Stimulated activated memory B cell treated with anti-CD40 and anti-IgM and Interleukin-4, amounts not matched to agents 10 μg/mL and 1 μg/mL and 100 μg/mL, for 72 hours (primary cell): Measurements from ENCODE around the gene AGBL5.
"Not testable (repeated sequence)": the region's sequence is repeated elsewhere in the genome, so short reads cannot be mapped to it uniquely, and the experiment has no call there.

Experiments
- ATAC-seq: fragments of 150-1000 bp; cut with Tn5 transposase; 2 replicates; pipeline ENCODE4 v1.10.0; 2021
- H3K27ac Mint-ChIP-seq: one replicate; pipeline ENCODE4 v1.8.0; 2022; ENCODE audit warnings: mild to moderate bottlenecking, mixed read lengths
- H3K27me3 Mint-ChIP-seq: one replicate; pipeline ENCODE4 v1.8.0; 2022; ENCODE audit warnings: mixed read lengths
- H3K36me3 Mint-ChIP-seq: one replicate; pipeline ENCODE4 v1.8.0; 2022; ENCODE audit warnings: mixed read lengths
- H3K4me1 Mint-ChIP-seq: one replicate; pipeline ENCODE4 v1.8.0; 2022; ENCODE audit warnings: mixed read lengths
- H3K4me3 Mint-ChIP-seq: one replicate; pipeline ENCODE4 v1.8.0; 2022; ENCODE audit warnings: mild to moderate bottlenecking, moderate library complexity, mixed read lengths
- H3K9me3 Mint-ChIP-seq: one replicate; pipeline ENCODE4 v1.8.0; 2022; ENCODE audit warnings: mixed read lengths

The AGBL5 gene

DNA sequence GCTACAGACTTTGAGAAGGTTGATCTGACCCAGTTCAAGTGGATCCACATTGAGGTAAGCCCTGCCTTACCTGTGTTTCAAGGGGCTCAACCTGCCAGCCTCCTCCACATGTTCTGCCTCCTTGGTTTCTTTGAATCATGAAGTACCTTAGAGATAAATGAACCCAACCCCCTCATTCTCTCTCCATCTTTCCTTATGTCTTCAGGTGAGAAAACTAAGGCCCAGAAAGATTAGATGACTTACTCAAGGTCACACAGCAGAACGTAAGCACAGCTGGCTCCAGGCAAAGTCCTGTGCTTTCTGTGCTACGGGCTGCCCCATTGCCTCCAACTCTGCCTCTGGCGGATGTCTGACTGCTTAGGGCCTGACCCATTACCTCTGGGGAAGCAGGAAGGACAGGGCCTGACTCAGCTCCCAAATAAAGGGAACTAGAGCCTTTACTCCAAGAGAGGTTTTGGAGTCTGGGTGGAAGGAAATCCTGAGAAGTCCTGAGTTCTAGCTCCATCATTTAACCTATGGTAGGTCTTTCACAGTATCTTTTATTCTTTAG lies 45.4 kb downstream of the AGBL5 start:
- Mint-ChIP-seq H3K4me1 (peaks cover 21% of the 10 kb centered on the region), H3K27ac (peak overlapping the region; percentile 46), H3K9me3 (no peaks in the 10 kb centered on the region), H3K36me3 (no peaks in the 10 kb centered on the region), H3K4me3 (no peak overlapping the region), H3K27me3 (no peaks in the 10 kb centered on the region)
- no peak for ATAC-seq

DNA sequence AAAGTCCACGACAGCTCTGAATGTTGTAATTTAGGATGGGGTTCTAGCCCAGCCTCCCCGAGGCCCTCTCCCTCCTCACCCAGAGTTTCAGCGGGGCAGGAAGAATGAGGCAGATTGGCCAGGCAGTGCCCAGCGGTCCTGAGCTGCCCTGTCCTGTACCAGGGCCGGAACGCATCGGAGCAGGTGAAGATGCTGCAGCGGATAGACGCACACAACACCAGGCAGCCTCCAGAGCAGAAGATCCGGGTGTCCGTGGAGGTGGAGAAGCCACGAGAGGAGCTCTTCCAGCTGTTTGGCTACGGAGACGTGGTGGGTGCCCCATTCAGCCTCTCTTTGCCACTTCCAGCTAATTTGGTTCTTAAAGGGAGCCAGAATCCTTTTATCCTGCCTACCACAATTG lies 45.9 kb downstream of the AGBL5 start:
- H3K36me3 Mint-ChIP-seq: no peaks in the 10 kb centered on the region
- peaks cover 21% of the 10 kb centered on the region for H3K4me1 Mint-ChIP-seq
- no peaks in the 10 kb centered on the region for H3K9me3 Mint-ChIP-seq
- ATAC-seq: no peak
- H3K27ac Mint-ChIP-seq: no peak overlapping the region
- H3K4me3 Mint-ChIP-seq: no peak overlapping the region
- H3K27me3 Mint-ChIP-seq: no peaks in the 10 kb centered on the region

DNA sequence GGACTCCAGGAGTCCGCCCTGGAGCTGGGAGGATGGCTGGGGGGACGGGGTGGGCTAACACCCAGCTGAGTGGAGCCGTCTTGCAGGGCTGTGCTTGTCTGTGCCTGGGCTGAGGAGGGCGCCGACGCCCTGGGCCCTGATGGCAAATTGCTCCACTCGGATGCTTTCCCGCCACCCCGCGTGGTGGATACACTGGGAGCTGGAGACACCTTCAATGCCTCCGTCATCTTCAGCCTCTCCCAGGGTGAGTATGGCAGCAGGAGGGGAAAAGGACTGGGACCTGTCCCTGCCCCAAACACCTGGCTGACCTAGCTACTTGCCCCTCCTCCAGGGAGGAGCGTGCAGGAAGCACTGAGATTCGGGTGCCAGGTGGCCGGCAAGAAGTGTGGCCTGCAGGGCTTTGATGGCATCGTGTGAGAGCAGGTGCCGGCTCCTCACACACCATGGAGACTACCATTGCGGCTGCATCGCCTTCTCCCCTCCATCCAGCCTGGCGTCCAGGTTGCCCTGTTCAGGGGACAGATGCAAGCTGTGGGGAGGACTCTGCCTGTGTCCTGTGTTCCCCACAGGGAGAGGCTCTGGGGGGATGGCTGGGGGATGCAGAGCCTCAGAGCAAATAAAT lies 48.0 kb downstream of the AGBL5 start:
- Mint-ChIP-seq H3K9me3 (no peaks in the 10 kb centered on the region), H3K27ac (no peak overlapping the region), H3K36me3 (no peaks in the 10 kb centered on the region), H3K27me3 (peaks cover 8% of the 10 kb centered on the region), H3K4me3 (no peak overlapping the region), H3K4me1 (peaks cover 21% of the 10 kb centered on the region)
- ATAC-seq: no peak

DNA sequence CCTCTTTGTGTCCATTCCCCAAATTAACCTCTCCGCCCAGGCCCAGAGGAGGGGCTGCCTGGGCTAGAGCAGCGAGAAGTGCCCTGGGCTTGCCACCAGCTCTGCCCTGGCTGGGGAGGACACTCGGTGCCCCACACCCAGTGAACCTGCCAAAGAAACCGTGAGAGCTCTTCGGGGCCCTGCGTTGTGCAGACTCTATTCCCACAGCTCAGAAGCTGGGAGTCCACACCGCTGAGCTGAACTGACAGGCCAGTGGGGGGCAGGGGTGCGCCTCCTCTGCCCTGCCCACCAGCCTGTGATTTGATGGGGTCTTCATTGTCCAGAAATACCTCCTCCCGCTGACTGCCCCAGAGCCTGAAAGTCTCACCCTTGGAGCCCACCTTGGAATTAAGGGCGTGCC lies 48.6 kb downstream of the AGBL5 start:
- Mint-ChIP-seq H3K27ac (no peak overlapping the region), H3K4me3 (no peak overlapping the region)
- no peak for ATAC-seq

DNA sequence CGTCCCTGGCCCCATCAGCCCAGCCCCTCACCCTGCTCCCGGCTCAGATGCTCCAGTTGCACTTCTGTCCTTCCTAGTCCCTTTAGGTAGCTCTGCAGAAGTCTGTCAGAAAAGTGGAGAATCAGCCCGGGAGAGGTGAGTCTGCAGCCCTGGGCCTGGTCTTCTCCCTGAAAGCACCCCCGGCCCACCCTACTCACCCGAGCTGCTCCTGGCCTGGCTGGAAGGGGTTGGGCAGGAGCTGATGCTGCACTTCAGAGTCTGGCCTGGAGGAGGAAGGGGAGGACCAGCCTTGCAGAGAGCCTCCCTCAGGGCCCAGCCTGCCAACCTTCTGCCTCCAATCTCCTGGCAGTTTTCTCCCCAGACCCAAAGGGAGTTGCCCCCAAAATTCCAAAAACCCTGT lies 50.9 kb downstream of the AGBL5 start:
- peaks cover 4% of the 10 kb centered on the region for H3K4me1 Mint-ChIP-seq
- no peak overlapping the region for H3K4me3 Mint-ChIP-seq
- peaks cover 20% of the 10 kb centered on the region for H3K27me3 Mint-ChIP-seq
- H3K9me3 Mint-ChIP-seq: no peaks in the 10 kb centered on the region
- no peak for ATAC-seq
- H3K27ac Mint-ChIP-seq: no peak overlapping the region
- no peaks in the 10 kb centered on the region for H3K36me3 Mint-ChIP-seq

More for the DNA sequence above, 48.6 kb downstream of the AGBL5 start:
- H3K36me3 Mint-ChIP-seq: no peaks in the 10 kb centered on the region
- no peaks in the 10 kb centered on the region for H3K9me3 Mint-ChIP-seq
- peaks cover 14% of the 10 kb centered on the region for H3K27me3 Mint-ChIP-seq
- peaks cover 21% of the 10 kb centered on the region for H3K4me1 Mint-ChIP-seq

DNA sequence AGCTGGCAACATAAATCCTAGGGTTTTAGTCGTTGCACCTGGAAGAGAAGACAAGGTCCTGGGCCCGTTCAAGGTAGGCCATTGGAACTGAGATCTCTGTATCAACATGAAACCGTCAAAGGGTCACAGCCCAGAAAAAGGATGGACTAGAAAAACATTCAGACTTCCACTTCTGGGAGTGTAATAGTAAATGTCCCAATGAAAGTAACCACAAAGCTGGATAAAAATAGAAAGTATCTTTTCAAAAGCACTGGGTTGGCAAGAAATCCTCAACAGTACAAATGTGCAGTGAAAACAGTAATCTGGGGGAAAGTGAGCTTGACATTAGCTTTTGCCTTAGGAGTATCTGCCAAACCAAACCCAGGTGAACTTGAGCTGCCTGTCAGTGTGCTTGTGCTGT lies 54.5 kb downstream of the AGBL5 start:
- H3K36me3 Mint-ChIP-seq: no peaks in the 10 kb centered on the region

DNA sequence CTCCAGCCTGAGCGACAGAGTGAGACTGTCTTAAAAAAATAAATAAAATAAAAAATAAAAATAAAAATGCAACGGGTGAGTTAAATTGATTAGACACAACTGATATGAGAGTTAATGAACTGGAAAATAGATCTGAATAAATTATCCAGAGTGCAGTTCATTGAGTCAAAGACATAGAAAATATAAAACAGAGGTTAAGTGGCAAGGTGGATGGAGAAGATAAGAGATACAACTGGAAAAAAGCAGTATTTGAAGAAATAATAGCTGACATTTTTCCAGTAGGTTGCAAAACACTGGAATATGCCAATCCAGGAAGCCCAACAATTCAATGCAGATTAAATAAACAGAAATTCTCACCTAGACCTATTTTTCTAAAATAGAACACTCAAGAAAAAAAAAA lies 56.8 kb downstream of the AGBL5 start:
- Mint-ChIP-seq H3K4me3 (no peak overlapping the region), H3K36me3 (no peaks in the 10 kb centered on the region), H3K4me1 (no peaks in the 10 kb centered on the region), H3K9me3 (no peaks in the 10 kb centered on the region), H3K27me3 (peaks cover 20% of the 10 kb centered on the region), H3K27ac (no peak overlapping the region)
- no peak for ATAC-seq

More for the DNA sequence above, 54.5 kb downstream of the AGBL5 start:
- no peak overlapping the region for H3K27ac Mint-ChIP-seq
- peaks cover 20% of the 10 kb centered on the region for H3K27me3 Mint-ChIP-seq
- H3K4me3 Mint-ChIP-seq: no peak overlapping the region
- ATAC-seq: no peak
- H3K9me3 Mint-ChIP-seq: no peaks in the 10 kb centered on the region
- no peaks in the 10 kb centered on the region for H3K4me1 Mint-ChIP-seq

DNA sequence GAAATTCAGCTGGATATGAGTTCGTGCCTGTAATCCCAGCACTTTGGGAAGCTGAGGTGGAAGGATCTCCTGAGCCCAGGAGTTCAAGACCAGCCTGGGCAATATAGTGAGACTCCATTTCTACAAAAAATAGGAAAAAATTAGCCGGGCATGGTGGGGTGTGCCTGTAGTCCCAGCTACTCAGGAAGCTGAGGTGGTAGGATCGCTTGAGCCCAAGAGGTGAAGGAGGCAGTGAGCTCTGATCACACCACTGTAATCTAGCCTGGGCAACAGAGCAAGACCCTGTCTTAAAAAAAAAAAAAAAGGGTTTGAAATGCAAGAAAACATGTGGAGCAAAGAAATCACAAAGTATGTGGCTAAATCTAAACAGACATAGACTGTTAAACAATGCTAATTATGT lies 57.6 kb downstream of the AGBL5 start:
- Mint-ChIP-seq H3K9me3 (no peaks in the 10 kb centered on the region), H3K27me3 (peaks cover 16% of the 10 kb centered on the region), H3K36me3 (no peaks in the 10 kb centered on the region), H3K4me1 (no peaks in the 10 kb centered on the region), H3K27ac (no peak overlapping the region), H3K4me3 (no peak overlapping the region)
- no peak for ATAC-seq

DNA sequence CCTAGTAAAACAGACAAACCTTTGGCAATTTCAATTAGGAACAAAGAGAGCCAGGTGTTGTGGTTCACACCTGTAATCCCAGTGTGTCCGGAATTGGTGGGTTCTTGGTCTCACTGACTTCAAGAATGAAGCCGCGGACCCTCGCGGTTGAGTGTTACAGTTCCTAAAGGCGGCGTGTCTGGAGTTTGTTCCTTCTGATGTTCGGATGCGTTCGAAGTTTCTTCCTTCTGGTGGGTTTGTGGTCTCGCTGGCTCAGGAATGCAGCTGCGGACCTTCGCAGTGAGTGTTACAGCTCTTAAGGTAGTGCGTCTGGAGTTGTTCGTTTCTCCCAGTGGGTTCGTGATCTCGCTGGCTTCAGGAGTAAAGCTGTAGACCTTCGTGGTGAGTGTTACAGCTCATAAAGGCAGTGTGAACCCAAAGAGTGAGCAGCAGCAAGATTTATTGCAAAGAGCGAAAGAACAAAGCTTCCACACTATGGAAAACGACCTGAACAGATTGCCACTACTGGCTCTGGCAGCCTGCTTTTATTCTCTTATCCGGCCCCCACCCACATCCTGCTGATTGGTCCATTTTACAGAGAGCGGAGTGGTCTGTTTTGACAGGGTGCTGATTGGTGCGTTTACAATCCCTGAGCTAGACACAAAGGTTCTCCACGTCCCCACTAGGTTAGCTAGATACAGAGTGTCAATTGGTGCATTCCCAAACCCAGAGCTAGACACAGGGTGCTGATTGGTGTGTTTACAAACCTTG lies 59.3 kb downstream of the AGBL5 start:
- H3K27me3 Mint-ChIP-seq, ATAC-seq, H3K4me1 Mint-ChIP-seq, H3K4me3 Mint-ChIP-seq, H3K9me3 Mint-ChIP-seq, H3K36me3 Mint-ChIP-seq, H3K27ac Mint-ChIP-seq: not testable (repeated sequence)

DNA sequence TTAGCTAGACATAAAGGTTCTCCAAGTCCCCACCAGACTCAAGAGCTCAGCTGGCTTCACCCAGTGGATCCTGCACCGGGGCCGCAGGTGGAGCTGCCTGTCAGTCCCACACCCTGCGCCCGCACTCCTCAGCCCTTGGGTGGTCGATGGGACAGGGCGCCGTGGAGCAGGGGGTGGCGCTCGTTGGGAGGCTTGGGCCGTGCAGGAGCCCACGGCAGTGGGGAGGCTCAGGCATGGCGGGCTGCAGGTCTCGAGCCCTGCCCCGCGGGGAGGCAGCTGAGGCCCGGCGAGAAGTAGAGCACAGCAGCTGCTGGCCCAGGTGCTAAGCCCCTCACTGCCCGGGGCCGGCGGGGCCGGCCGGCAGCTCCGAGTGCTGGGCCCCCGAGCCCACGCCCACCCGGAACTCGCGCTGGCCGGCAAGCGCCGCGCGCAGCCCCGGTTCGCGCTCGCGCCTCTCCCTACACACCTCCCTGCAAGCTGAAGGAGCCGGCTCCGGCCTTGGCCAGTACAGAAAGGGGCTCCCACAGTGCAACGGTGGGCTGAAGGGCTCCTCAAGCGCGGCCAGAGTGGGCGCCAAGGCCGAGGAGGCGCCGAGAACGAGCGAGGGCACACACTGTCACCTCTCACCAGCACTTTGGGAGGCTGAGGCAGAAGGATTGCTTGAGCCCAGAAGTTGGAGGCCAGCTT lies 60.1 kb downstream of the AGBL5 start:
- not testable (repeated sequence) for H3K4me3 Mint-ChIP-seq, ATAC-seq, H3K9me3 Mint-ChIP-seq, H3K36me3 Mint-ChIP-seq, H3K4me1 Mint-ChIP-seq, H3K27ac Mint-ChIP-seq, H3K27me3 Mint-ChIP-seq

DNA sequence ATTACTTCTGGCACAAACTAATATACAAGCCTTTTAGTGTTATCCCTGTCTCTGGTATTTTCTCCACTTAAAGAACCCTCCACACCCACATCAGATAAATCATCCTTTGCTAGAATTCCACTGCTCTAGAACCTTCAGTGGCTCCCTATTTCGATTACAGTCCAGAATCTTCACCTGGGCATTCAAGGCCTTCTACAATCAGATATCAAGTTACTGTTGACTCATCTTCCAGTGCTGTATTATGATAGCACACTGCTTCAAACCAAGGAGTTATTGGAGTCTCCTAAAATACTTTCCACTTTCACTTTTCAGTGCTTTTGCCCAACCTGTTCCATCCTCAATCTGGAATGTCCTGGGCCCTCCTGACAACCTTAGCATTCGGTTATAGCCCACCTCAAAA lies 64.1 kb downstream of the AGBL5 start:
- Mint-ChIP-seq H3K4me1 (peaks cover 10% of the 10 kb centered on the region), H3K4me3 (no peak overlapping the region), H3K27ac (no peak overlapping the region), H3K9me3 (no peaks in the 10 kb centered on the region), H3K27me3 (peaks cover 40% of the 10 kb centered on the region), H3K36me3 (no peaks in the 10 kb centered on the region)
- ATAC-seq: no peak

DNA sequence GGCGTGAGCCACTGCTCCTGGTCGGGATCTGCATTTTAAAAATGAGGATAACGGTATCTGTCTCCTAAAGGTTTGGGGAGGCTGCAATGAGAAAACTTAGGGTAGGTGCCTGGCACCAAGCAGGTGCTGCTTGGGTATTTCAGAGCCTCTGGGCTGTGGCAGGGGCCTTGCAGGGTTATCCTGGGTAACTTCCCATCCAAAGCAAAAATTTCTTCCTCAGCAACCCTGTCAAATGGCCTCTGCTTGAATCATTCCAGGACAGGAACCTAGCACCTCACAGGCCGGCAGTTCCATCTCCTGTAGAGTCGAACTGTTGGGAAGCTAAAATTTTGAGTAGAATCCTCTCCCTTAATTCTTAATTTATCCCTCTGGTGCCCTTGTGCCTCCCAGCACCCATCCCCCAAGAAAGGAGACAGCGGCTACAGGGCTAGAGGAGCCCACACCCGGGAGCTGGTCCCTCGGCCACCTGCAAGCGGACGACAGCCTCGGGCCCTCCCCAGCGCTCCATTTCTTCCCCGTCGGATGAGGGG lies 66.6 kb downstream of the AGBL5 start:
- H3K36me3 Mint-ChIP-seq: no peaks in the 10 kb centered on the region
- peak overlapping the region; percentile 42 for H3K4me3 Mint-ChIP-seq
- H3K27ac Mint-ChIP-seq: no peak overlapping the region
- peaks cover 15% of the 10 kb centered on the region for H3K4me1 Mint-ChIP-seq
- ATAC-seq: no peak
- H3K9me3 Mint-ChIP-seq: no peaks in the 10 kb centered on the region
- H3K27me3 Mint-ChIP-seq: peaks cover 40% of the 10 kb centered on the region

DNA sequence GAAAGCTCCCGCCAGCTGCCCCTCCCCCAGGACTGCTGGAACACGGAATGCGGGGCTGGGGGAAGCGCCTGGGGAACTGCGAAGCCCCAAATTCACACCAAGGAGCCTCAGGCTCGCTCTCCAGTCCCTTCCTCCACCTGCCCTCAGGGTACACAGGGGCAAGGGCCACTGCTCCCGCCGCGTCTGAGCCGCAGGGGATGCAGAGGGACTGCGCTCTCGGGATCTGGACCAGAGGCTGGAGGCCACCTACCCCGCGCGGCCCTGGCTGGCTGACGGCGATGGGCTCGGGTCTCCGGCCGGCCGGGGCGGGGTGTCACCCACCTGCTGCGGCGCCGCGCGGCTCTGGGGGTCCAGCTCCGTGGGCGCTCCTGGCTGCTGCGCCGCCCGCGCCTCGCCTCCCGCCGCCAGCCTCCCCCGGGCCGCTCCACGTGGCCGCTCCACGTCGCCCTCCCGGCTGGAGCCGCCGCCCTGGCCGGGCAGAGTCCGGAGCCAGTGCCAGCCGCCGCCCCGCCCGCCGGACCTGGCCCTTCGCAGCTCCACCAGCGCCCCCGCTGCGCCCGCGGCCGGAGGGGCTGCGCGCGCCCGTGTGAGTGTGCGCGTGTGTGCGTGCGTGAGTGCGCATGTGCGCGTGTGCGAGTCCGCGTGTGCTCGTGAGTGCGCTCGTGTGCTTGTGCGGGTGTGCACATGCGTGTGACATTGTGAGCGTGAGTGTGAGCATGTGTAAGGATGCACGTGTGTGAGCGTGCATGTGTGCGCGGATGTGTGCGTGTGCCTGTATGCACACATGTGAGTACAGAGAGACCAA lies 67.3 kb downstream of the AGBL5 start, which contains the start of gene CGREF1:
Gene CGREF1, minus strand, starts transcription at position 604 of the 805 bp plus-strand sequence. CDS start 14,762 bp downstream, outside the sequence.
- ATAC-seq: no peak
- Mint-ChIP-seq H3K27me3 (peaks cover 40% of the 10 kb centered on the region), H3K4me1 (peaks cover 20% of the 10 kb centered on the region), H3K36me3 (no peaks in the 10 kb centered on the region), H3K4me3 (peak within 1 kb of the TSS; percentile 70), H3K9me3 (no peaks in the 10 kb centered on the region), H3K27ac (no peak within 1 kb of the TSS)

DNA sequence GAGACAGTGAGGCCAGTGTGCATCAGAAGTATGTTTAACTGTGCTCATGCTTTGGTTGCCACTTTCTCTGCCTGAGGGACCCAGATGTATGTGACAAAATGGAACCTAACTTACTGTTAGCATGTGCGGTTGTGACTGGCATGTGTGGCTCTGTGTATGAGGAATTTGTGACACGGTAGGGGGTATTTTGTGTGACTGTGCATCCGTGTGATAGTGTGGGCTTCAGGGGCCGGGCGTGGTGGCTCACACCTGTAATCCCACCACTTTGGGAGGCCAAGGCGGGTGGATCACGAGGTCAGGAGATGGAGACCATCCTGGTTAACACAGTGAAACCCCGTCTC lies 67.8 kb downstream of the AGBL5 start:
- H3K9me3 Mint-ChIP-seq, ATAC-seq, H3K27ac Mint-ChIP-seq, H3K36me3 Mint-ChIP-seq: not testable (repeated sequence)
- H3K4me3 Mint-ChIP-seq: peak overlapping the region; percentile 70
- H3K4me1 Mint-ChIP-seq: peaks cover 25% of the 10 kb centered on the region
- H3K27me3 Mint-ChIP-seq: peaks cover 40% of the 10 kb centered on the region
